GM12875 (cell line): ENCODE results near the gene PTPRZ1.

Experiments used
- H3K4me3 ChIP-seq: one replicate; pipeline ENCODE4 v1.5.1; 2011; ENCODE audit warnings: low read depth, low read length, control low read depth
- TF ChIP-seq, protein P1 (sequence below): IDR thresholded peaks from 2 replicates; pipeline ENCODE4 v1.5.1; 2011; ENCODE audit warnings: low read depth, mild to moderate bottlenecking, control low read depth, inconsistent platforms, low read length, moderate library complexity, borderline replicate concordance; ENCODE audit not compliant: insufficient read depth

Gene PTPRZ1

DNA sequence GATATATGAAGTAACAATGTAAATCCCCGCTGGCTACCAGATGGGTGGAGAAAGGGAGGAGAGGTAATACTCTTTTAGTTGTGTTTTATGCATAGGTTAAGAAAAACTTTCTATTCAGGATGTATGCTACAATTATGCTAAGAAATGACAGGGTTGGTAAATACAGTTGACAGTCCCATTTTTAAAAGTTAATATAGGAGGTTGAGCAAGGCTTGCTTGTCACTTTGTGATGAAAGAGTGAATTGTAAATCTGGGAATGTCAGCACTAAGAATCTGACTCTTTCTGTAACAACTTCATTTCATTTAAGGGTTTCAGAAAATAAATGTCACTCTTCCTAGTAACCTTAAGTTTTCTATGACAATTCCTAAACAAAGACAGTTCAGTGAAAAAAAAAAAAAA lies 59.8 kb downstream of the PTPRZ1 start:
- TF ChIP-seq, protein P1, sequence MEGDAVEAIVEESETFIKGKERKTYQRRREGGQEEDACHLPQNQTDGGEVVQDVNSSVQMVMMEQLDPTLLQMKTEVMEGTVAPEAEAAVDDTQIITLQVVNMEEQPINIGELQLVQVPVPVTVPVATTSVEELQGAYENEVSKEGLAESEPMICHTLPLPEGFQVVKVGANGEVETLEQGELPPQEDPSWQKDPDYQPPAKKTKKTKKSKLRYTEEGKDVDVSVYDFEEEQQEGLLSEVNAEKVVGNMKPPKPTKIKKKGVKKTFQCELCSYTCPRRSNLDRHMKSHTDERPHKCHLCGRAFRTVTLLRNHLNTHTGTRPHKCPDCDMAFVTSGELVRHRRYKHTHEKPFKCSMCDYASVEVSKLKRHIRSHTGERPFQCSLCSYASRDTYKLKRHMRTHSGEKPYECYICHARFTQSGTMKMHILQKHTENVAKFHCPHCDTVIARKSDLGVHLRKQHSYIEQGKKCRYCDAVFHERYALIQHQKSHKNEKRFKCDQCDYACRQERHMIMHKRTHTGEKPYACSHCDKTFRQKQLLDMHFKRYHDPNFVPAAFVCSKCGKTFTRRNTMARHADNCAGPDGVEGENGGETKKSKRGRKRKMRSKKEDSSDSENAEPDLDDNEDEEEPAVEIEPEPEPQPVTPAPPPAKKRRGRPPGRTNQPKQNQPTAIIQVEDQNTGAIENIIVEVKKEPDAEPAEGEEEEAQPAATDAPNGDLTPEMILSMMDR = no peak
- H3K4me3 ChIP-seq = no peak overlapping the region

DNA sequence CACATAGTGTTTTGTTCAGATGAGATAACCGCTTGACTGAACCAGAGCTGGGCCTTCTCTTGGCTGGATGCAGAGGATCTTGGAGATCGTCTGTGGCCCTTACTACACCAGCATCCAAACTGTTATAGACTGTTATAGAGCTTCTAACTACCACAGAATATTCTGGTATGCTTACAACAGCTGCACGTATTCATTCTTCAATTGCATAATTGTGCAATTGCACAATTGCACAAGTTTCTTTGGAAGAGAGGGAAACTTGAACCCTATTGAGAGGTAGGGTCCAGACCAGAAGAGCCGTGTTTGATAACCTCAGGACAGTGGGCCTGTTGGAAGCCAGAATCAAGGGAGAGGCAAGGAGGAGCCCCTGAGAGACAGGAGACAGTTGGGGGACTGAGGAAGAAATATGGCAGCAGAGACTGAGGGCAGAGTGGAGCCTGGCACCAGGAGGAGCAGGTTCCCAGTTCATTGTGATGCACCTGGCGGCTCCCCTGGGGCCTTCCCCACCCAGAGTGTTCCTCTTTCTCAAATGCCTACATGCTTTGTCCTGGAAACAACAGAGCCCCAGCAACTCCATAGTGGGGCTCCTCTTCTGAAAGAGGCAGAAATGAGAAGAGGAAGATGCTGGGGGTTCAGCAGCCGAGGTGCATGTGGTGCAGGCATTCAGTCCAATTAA lies 64.1 kb downstream of the PTPRZ1 start:
- TF ChIP-seq, protein P1 = no peak
- H3K4me3 ChIP-seq = no peak overlapping the region

DNA sequence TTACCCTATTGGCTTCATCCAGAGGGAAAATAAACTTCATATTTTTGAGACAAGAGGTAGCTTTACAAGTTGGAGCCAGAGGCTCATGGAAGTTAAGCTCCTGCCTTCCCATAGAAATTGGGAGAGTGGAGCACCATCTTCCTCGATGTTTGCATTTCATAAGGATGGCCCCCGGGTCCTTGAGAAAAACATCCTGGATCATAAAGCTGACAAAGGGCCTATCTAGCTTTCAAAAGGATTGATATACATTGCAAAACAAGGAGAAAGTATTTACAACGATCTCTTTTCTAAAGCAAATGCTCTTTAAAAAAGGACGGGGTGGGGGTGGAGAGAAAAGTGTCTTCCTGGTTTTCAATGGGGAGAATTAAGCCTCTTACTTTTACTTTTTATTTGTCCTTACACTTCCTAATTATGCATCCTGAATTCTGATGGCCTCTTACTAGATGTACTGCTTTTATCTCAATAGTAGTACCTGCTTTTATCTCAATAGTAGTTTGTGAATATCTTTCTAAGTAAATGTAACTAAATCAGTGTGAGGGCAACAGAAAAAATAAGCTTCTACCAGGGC lies 65.6 kb downstream of the PTPRZ1 start:
- no peak overlapping the region for H3K4me3 ChIP-seq
- TF ChIP-seq, protein P1 = no peak

DNA sequence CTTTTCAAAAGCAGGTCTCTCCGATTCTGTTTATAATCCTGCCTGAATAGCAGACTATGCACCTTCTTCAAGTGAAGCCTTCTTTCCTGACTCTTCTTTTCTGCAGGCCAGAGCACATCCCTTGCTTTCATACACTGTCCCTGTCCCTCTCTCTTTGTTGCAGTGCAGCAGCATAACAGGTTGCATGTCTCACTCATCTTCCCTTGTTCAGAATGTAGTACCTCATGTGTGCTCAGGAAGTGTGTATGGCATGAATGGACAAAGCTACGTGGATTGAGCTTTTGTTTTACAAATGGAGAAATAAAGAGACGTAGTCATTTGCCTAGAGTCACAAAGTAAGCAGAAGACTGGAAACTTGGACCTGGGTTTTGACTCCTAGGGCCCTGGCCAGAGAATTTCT lies 68.0 kb downstream of the PTPRZ1 start:
- TF ChIP-seq, protein P1 = no peak
- H3K4me3 ChIP-seq = no peak overlapping the region

DNA sequence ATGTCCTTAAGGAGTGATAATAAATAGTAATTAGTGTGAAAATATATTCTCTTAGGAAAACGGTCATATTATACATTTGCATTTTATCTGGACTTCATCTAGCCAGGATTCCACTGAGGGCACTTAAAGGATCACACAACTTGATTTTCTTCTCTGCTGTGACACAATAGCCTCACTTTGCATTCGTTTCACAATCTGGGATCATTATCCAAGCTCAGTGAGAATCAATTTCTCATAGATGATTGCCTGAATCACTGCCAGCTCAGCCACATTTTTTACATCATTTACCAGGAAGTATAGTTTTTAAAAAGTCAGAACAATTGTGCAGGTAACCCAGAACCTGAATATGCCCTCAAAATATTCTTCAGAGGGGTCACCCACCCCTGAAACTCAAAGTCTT lies 68.9 kb downstream of the PTPRZ1 start:
- TF ChIP-seq, protein P1 = no peak
- H3K4me3 ChIP-seq = no peak overlapping the region

DNA sequence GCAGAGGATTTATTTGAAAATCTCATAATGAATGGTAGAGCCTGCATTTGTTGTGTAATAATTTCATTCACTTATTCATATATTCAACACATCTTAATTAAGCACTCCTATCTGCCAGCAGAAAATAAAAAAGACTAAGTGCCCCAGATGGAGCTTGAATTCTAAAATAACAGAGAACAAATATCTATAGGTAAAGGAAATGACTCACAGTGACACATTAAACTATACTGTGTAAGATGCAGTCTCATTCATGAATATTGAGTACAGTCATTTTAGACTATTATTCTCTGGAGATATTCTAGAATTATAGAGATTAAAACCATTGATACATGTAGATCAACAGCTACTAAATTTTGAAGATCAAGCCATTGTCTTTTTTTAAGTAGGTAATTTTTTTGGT lies 72.1 kb downstream of the PTPRZ1 start:
- no peak overlapping the region for H3K4me3 ChIP-seq
- TF ChIP-seq, protein P1 = no peak
